Measurements from ENCODE around the gene RRH. TPM values are rescaled to one million over a fixed set of nuclear protein-coding genes. Genes with fewer than 3 reads are reported as not detected.
"Not testable (repeated sequence)": the region's sequence is repeated elsewhere in the genome, so short reads cannot be mapped to it uniquely, and the experiment has no call there.

RRH gene
- total RNA-seq, 2 donors from 2014 or later, result 0.27 to 0.74 TPM

DNA sequence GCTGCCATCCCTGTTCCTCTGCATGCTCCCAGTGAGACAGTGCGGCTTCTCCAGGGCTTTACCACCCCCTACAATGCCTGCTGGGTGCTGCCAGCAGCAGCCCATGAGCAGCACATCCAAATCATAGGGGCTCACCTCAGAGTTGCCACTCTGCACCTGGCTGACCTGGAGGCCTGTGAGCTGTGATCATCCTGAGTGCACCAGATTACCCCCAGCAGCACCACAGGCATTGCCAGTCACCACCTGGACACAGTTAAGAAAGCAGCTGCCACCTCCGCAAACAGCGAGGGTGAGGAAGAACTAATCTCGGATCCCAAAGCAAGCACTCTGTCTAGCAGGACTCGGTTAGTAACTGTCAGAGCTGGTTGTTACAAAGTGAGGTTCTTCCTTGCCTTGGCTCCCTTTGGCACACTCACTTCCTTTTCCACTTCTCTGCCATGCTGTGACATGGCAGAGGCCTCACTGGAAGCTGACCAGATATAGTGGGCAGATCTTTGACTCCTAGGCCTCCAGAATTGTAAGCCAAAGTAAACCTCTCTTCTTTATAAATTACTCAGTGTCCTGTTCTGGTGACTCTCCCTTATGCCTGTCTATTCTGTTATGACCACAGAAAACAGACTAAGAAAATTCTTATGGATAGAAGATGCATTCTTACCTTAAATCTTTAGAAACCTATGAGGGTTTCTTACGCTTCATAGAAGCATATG is 45.3 kb downstream of the RRH start:
- 97% methylated on average over 6 of the region's 6 CpGs for WGBS
- intact Hi-C loops (cut with DNase I), result no loop called here
- Histone ChIP-seq H3K36me3 (no peaks in the 10 kb centered on the region), H3K27me3 (replicated peaks; ENCODE audit: insufficient read depth) (no peaks in the 10 kb centered on the region), H3K4me1 (replicated peaks) (peaks cover 11% of the 10 kb centered on the region), H3K27ac (peak overlapping the region in 1 of 2 donors; percentile 60), H3K9me3 (no peaks in the 10 kb centered on the region), H3K4me3 (no peak overlapping the region)
- DNase-seq (ENCODE audit: low spot score), result no peak
- no peak for TF ChIP-seq POLR2AphosphoS5 (IDR thresholded peaks at IDR 0.05)
- TF ChIP-seq POLR2A (IDR thresholded peaks at IDR 0.05), result no peak
- TF ChIP-seq, protein P1, sequence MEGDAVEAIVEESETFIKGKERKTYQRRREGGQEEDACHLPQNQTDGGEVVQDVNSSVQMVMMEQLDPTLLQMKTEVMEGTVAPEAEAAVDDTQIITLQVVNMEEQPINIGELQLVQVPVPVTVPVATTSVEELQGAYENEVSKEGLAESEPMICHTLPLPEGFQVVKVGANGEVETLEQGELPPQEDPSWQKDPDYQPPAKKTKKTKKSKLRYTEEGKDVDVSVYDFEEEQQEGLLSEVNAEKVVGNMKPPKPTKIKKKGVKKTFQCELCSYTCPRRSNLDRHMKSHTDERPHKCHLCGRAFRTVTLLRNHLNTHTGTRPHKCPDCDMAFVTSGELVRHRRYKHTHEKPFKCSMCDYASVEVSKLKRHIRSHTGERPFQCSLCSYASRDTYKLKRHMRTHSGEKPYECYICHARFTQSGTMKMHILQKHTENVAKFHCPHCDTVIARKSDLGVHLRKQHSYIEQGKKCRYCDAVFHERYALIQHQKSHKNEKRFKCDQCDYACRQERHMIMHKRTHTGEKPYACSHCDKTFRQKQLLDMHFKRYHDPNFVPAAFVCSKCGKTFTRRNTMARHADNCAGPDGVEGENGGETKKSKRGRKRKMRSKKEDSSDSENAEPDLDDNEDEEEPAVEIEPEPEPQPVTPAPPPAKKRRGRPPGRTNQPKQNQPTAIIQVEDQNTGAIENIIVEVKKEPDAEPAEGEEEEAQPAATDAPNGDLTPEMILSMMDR (IDR thresholded peaks at IDR 0.05), result no peak

DNA sequence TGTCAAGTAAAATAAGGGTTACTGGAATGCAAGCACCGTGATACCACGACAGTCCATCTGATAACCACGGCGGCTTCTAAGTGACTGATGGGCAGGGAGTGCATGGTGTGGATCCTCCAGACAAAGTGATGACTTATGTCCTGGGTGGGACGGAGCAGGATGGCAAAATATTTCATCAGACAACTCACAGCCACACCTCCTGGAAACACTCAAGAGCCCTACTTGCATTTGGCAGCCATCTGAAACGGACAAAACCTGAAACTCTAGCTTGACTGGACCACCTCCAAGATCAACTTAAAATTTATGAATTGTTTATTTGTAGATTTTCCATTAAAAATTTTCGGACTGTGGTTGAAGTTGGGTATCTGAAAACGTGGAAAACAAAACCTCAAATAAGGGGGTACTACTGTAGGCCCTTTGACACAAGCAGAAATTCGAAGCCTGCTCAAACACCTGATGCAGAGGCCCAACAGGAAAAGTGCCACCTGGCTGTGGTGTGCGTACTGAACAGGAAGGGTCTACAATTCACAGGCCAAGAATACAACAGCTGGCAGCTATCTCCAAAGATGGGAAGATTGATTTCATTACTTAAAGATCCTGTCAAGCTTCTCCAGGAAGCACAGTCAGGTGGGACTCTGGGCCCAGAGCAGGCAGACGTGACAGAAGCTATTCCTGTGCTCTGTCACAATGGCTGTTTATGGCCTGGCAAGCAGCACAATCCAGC is 46.2 kb downstream of the RRH start:
- H3K27ac ChIP-seq, result peak overlapping the region; percentile 56 to 60
- WGBS, result 18% methylated on average over 11 of the region's 11 CpGs
- no peak overlapping the region for H3K4me3 ChIP-seq
- peaks cover 11% of the 10 kb centered on the region for H3K4me1 ChIP-seq (replicated peaks)
- peak; percentile 63 for DNase-seq (ENCODE audit: low spot score)
- TF ChIP-seq POLR2A (IDR thresholded peaks at IDR 0.05) (no peak), POLR2AphosphoS5 (IDR thresholded peaks at IDR 0.05) (peak; percentile 23)
- TF ChIP-seq, protein P1 (IDR thresholded peaks at IDR 0.05), result peak in 1 of 4 experiments; percentile 18
- no peaks in the 10 kb centered on the region for H3K9me3 ChIP-seq
- intact Hi-C loops (cut with DNase I), result no loop called here
- H3K36me3 ChIP-seq, result no peaks in the 10 kb centered on the region
- H3K27me3 ChIP-seq (replicated peaks; ENCODE audit: insufficient read depth), result no peaks in the 10 kb centered on the region

DNA sequence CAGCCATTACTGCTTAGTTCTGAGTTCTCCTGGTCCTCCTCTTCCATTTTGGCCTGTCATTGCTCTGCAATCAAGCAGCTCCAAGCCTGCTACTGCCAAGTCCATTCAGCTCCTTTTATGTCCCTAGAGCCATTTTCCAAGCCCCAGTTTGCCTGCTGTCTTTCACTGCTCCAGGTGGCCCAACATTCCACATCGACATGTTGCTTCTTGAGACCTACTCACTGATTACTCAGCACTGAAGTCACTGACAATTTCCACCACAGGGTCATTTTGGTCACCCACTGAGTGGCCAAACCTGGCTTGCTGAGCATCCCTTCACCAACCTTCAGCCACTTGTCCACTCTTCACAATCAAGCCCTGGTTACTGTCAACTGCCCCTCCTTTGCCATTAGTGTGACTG is 47.3 kb downstream of the RRH start:
- Histone ChIP-seq H3K4me1 (replicated peaks) (peaks cover 11% of the 10 kb centered on the region), H3K4me3 (no peak overlapping the region), H3K27ac (no peak overlapping the region), H3K9me3 (no peaks in the 10 kb centered on the region), H3K36me3 (no peaks in the 10 kb centered on the region), H3K27me3 (replicated peaks; ENCODE audit: insufficient read depth) (no peaks in the 10 kb centered on the region)
- 92% methylated on average over 1 of the region's 1 CpG for WGBS
- intact Hi-C loops (cut with DNase I), result no loop called here
- TF ChIP-seq, protein P1 (IDR thresholded peaks at IDR 0.05), result no peak
- TF ChIP-seq POLR2AphosphoS5 (IDR thresholded peaks at IDR 0.05) (no peak), POLR2A (IDR thresholded peaks at IDR 0.05) (no peak)
- no peak for DNase-seq (ENCODE audit: low spot score)

DNA sequence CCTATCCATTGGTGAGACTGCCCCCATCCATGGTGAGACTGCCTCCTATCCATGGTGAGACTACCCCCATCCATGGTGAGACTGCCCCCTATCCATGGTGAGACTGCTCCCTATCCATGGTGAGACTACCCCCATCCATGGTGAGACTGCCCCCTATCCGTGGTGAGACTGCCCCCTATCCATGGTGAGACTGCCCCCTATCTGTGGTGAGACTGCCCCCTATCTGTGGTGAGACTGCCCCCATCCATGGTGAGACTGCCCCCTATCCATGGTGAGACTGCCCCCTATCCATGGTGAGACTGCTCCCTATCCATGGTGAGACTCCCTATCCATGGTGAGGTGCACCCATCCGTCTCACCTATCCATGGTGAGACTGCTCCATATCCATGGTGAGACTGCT is 47.8 kb downstream of the RRH start:
- H3K4me1 ChIP-seq (replicated peaks), result peaks cover 11% of the 10 kb centered on the region
- H3K36me3 ChIP-seq; H3K9me3 ChIP-seq; H3K27me3 ChIP-seq (replicated peaks; ENCODE audit: insufficient read depth); H3K27ac ChIP-seq; DNase-seq (ENCODE audit: low spot score); intact Hi-C loops (cut with DNase I); H3K4me3 ChIP-seq: not testable (repeated sequence)
- WGBS, result 75% methylated on average over 2 of the region's 2 CpGs

DNA sequence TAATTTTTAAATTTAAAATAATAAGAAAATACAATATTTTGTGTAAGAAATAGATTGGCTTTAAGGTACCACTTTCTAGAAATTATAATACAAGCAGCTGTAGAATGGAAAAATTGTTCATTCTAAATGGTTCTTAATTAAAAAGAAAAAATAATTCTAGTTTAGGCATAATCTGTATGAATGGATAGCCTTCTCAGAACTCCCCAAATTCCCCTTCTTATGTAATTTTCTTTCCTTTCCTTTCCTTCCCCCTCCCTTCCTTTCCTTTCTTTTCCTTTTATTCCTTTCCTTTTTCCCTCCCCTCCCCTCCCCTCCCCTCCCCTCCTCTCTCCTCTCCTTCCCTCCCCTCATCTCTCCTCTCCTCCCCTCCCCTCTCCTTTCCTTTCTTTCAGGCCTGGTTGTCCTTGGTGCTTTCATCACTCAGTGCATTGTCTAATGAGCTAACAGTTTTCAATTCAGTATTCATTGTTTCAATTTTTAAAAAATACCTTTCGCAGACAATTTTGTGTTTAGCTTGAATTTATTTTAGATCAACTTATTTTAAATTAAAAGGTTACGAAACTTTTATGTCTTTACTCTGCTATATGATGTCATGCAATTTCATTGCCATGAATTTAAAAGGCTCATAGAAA is 49.0 kb downstream of the RRH start:
- peaks cover 11% of the 10 kb centered on the region for H3K4me1 ChIP-seq (replicated peaks)
- H3K27ac ChIP-seq, result no peak overlapping the region
- no peak for DNase-seq (ENCODE audit: low spot score)
- no peak overlapping the region for H3K4me3 ChIP-seq
- intact Hi-C loops (cut with DNase I), result no loop called here
- TF ChIP-seq POLR2AphosphoS5 (IDR thresholded peaks at IDR 0.05) (no peak), POLR2A (IDR thresholded peaks at IDR 0.05) (no peak)
- TF ChIP-seq, protein P1 (IDR thresholded peaks at IDR 0.05), result no peak
- 85% methylated on average over 2 of the region's 2 CpGs for whole genome bisulfite sequencing
- H3K9me3 ChIP-seq, result no peaks in the 10 kb centered on the region
- no peaks in the 10 kb centered on the region for H3K36me3 ChIP-seq
- H3K27me3 ChIP-seq (replicated peaks; ENCODE audit: insufficient read depth), result no peaks in the 10 kb centered on the region

Measured in prostate gland (tissue), 2 donors.